GM21786 (cell line): ENCODE data around the gene ERBIN.

Experiments
- ATAC-seq: cut with Tn5 transposase; IDR thresholded peaks from one replicate; pipeline ENCODE4 v1.9.1; 2021; ENCODE audit not compliant: unreplicated experiment

Gene ERBIN

GRCh38 chr5:66122379-66123034, 196.1 kb downstream of the ERBIN start:
- no peak for ATAC-seq

GRCh38 chr5:66129144-66129543, 202.8 kb downstream of the ERBIN start:
- no peak for ATAC-seq

- ATAC-seq, result no peak
Measured at GRCh38 chr5:66130493-66130892, 204.1 kb downstream of the ERBIN start.
